NCI-H748 (cell line): ENCODE data around the gene MYO9B.

Source experiments
- DNase-seq: peaks from one replicate; lab custom pipeline; 2025; ENCODE audit not compliant: unreplicated experiment; lab: John Stamatoyannopoulos, UW

Gene MYO9B

GRCh38 chr19:17211547-17212446 is 136.2 kb downstream of the MYO9B start:
- DNase-seq: no peak

GRCh38 chr19:17213334-17213733 is 137.8 kb downstream of the MYO9B start:
- DNase-seq: no peak

GRCh38 chr19:17214508-17215126 is 139.0 kb downstream of the MYO9B start:
- no peak for DNase-seq

- DNase-seq: peak; percentile 92
Measured at GRCh38 chr19:17215127-17215971, 139.8 kb downstream of the MYO9B start, which contains the start of gene USE1. Gene USE1, plus strand, starts transcription at chr19:17215357. Its CDS starts 49 bp downstream, at chr19:17215406.

GRCh38 chr19:17216058-17216670 is 140.6 kb downstream of the MYO9B start:
- peak; percentile 51 for DNase-seq

GRCh38 chr19:17219286-17219685 is 143.7 kb downstream of the MYO9B start:
- DNase-seq: no peak

- no peak for DNase-seq
Measured at GRCh38 chr19:17220207-17220758, 144.7 kb downstream of the MYO9B start.

GRCh38 chr19:17225053-17225452 is 149.5 kb downstream of the MYO9B start:
- DNase-seq: no peak

- peak; percentile 95 for DNase-seq
Measured at GRCh38 chr19:17226002-17226933, 150.7 kb downstream of the MYO9B start, which contains the start of gene OCEL1. Gene OCEL1, plus strand, starts transcription at chr19:17226226. Its CDS starts 22 bp downstream, at chr19:17226248.

GRCh38 chr19:17227798-17228367 is 152.3 kb downstream of the MYO9B start:
- no peak for DNase-seq

GRCh38 chr19:17229890-17230289 is 154.3 kb downstream of the MYO9B start:
- DNase-seq: no peak

- no peak for DNase-seq
Measured at GRCh38 chr19:17232258-17232657, 156.7 kb downstream of the MYO9B start.

GRCh38 chr19:17234911-17235299 is 159.3 kb downstream of the MYO9B start:
- DNase-seq: peak; percentile 56

GRCh38 chr19:17235300-17235970 is 159.9 kb downstream of the MYO9B start:
- DNase-seq: peak; percentile 79

GRCh38 chr19:17235971-17236777 is 160.6 kb downstream of the MYO9B start:
- peak; percentile 32 for DNase-seq

- DNase-seq: no peak
Measured at GRCh38 chr19:17236811-17237543, 161.4 kb downstream of the MYO9B start.
